ENCODE data around the gene PIP5K1B.

DNA sequence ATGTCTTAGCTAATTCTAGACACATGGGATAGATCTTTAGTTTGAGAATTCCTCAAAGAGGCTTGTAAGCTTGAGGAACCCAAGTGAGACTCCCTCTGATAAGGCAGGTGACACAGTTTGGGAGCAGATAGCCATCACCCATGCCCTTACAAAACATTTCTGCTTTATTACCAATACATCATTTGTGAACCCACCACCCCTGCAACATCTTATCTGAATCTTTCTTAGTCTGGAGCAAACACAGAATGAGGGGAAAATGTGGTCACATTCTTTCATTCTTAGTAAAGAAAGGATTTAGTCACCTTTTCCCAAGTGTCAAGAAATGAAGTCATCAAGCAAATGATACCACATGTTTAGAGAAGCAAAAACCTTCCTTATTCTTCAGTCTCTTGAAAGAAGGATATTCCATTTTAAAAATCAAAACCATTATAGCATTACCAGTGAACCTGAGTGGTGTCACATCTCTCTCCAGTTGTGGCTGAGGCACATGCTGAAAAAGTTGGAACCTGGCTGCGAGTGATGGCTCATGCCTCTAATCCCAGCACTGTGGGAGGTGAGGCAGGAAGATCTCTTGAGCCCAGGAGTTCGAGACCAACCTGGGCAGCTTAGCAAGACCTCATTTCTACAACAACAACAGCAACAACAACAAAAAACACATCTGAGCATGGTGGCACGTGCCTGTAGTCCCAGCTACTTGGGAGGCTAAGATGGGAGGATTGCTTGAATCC is 243.0 kb downstream of the PIP5K1B start:
- no peak for TF ChIP-seq YY1 (IDR thresholded peaks at IDR 0.05; ENCODE audit: insufficient read depth, insufficient read length)
- TF ChIP-seq ZNF274 (IDR thresholded peaks at IDR 0.05; ENCODE audit: low read depth, low read length): no peak

All from NT2/D1 (cell line).